Esophagus squamous epithelium (tissue), 4 donors: Measurements from ENCODE around the gene P4HTM.

Experiments
- POLR2A ChIP-seq, 4 donors: fragments of 450-650 bp; IDR thresholded peaks; one replicate each; pipeline ENCODE4 v1.6.1; 2017; ENCODE audit warnings: antibody characterized with exemption in 4 of 4, mild to moderate bottlenecking in 4 of 4, moderate library complexity in 3 of 4
- TF ChIP-seq, protein P1 (sequence below), 6 experiments: fragments of 450-650 bp in 4 of 6; fragments of 200-600 bp in 2 of 6; sonication (generic) in 2 of 6; IDR thresholded peaks; one replicate each; pipeline ENCODE4 v1.5.1; 2016 to 2019; ENCODE audit warnings: antibody characterized with exemption in 6 of 6, mild to moderate bottlenecking in 4 of 6, moderate library complexity in 4 of 6

DNA sequence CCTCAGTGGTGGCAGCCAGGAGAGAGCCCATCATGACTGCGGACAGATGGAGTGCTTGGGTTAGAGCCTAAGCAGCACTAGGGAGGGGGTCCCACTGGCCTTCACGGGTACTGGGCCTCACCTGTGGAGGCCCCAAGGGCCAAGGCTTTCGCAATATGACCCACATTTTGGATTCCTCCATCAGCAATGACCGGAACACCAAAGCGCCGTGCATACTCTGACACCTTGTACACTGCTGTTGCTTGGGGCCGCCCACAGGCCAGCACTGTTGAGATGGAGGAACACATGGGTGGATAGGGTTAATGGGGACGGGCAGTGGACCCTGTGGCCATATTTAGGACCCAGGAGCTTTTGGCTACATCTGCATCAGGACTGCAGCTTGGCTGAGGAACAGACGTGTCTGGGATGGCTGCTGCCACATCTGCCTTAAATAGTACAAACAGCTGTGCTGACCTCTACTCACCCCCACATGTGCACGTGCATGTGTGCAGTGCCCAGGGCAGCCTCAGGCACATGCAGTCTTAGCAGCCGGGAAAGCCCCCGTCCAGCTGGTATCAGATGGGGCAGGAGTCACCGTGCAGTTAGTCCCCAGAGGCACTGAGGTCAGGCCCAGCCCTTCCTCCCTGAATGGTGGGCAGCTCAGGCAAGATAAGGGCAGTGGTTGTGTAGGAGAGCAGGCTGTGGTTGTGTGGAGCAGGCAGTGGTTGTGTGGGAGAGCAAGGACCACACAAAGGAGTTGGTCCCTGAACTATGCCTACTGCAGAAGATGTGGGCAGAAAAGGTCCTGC is 35.2 kb downstream of the P4HTM start:
- TF ChIP-seq, protein P1, sequence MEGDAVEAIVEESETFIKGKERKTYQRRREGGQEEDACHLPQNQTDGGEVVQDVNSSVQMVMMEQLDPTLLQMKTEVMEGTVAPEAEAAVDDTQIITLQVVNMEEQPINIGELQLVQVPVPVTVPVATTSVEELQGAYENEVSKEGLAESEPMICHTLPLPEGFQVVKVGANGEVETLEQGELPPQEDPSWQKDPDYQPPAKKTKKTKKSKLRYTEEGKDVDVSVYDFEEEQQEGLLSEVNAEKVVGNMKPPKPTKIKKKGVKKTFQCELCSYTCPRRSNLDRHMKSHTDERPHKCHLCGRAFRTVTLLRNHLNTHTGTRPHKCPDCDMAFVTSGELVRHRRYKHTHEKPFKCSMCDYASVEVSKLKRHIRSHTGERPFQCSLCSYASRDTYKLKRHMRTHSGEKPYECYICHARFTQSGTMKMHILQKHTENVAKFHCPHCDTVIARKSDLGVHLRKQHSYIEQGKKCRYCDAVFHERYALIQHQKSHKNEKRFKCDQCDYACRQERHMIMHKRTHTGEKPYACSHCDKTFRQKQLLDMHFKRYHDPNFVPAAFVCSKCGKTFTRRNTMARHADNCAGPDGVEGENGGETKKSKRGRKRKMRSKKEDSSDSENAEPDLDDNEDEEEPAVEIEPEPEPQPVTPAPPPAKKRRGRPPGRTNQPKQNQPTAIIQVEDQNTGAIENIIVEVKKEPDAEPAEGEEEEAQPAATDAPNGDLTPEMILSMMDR (IDR thresholded peaks at IDR 0.05): no peak
- no peak for TF ChIP-seq POLR2A (IDR thresholded peaks at IDR 0.05)
